Mucosa of rectum (tissue), 2 donors: ENCODE results near the gene NSMCE4A.
"Not testable (repeated sequence)": the region's sequence is repeated elsewhere in the genome, so short reads cannot be mapped to it uniquely, and the experiment has no call there.

Source experiments
- H3K27ac ChIP-seq, 2 donors: one replicate each; pipeline ENCODE4 v1.7.0; 2013; ENCODE audit warnings: inconsistent platforms in 2 of 2, low read depth in 2 of 2, low read length in 2 of 2
- H3K27me3 ChIP-seq, 2 donors: one replicate each; pipeline ENCODE4 v1.7.0; 2013; ENCODE audit warnings: low read length in 2 of 2; ENCODE audit not compliant: control insufficient read depth in 2 of 2, insufficient read depth in 2 of 2
- H3K36me3 ChIP-seq, 2 donors: one replicate each; pipeline ENCODE4 v1.7.0; 2013; ENCODE audit warnings: low read length in 2 of 2; ENCODE audit not compliant: control insufficient read depth in 2 of 2, insufficient read depth in 2 of 2
- H3K4me1 ChIP-seq, 2 donors: one replicate each; pipeline ENCODE4 v1.7.0; 2013; ENCODE audit warnings: low read length in 2 of 2, mild to moderate bottlenecking in 1 of 2; ENCODE audit not compliant: control insufficient read depth in 2 of 2, insufficient read depth in 2 of 2
- H3K4me3 ChIP-seq, 2 donors: one replicate each; pipeline ENCODE4 v1.7.0; 2013; ENCODE audit warnings: low read length in 2 of 2
- H3K9ac ChIP-seq, 2 donors: one replicate each; pipeline ENCODE4 v1.7.0; 2013; ENCODE audit warnings: low read length in 2 of 2, low read depth in 1 of 2, mild to moderate bottlenecking in 1 of 2
- H3K9me3 ChIP-seq, 2 donors: one replicate each; pipeline ENCODE4 v1.7.0; 2013; ENCODE audit warnings: low read length in 2 of 2; ENCODE audit not compliant: control insufficient read depth in 2 of 2
- donor health status: healthy.
- donor health status: Normal muscosa, but diverticular disease.

The NSMCE4A gene

DNA sequence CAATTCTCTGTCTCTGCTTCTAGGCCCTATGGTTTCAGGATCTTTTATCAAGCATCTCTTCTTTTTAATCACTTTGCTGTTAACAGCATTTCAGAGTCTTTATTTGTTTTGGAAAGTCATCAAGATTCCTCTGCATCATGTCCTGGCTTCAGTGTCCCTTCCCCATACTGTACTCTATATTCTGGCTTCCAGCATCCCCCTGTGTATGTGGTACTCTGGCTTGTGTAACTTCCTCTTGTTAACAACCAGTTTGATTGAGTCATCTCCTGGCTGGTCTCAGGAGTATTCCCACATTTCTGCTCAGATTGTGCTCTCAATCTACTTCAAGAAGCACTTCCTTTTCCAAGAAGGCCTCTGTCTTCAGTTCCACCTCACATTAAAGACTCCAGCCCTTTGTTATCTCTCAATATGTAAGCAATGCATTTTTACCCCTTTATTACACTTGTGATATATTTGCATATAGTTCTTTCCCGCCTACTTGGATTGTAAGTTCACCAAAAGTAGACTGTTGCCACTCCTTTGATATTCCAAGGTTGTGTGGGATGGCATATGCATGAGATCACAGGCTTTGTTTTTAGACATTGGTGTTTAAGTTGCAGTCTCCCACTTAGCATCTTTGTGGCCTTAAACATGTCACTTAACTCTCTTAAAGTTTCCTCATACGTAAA, 32.1 kb downstream of the NSMCE4A start:
- Histone ChIP-seq H3K9me3 (no peaks in the 10 kb centered on the region), H3K4me1 (peaks cover 6 to 9% of the 10 kb centered on the region in 2 donors), H3K9ac (no peak overlapping the region), H3K27me3 (no peaks in the 10 kb centered on the region), H3K4me3 (no peak overlapping the region), H3K27ac (peak overlapping the region in 1 of 2 donors; percentile 2), H3K36me3 (no peaks in the 10 kb centered on the region)

- Histone ChIP-seq H3K27ac (no peak overlapping the region), H3K27me3 (no peaks in the 10 kb centered on the region)
These were observed 33.5 kb downstream of the NSMCE4A start for GRCh38 chr10:121941532-121941931.

GRCh38 chr10:121936295-121936694, 38.7 kb downstream of the NSMCE4A start:
- Histone ChIP-seq H3K9ac (no peak overlapping the region), H3K27ac (peak overlapping the region; percentile 77 to 80), H3K4me1 (peaks cover 0 to 16% of the 10 kb centered on the region in 2 donors), H3K4me3 (no peak overlapping the region), H3K27me3 (no peaks in the 10 kb centered on the region), H3K9me3 (no peaks in the 10 kb centered on the region), H3K36me3 (no peaks in the 10 kb centered on the region)

More at GRCh38 chr10:121941532-121941931, 33.5 kb downstream of the NSMCE4A start:
- H3K9ac ChIP-seq: no peak overlapping the region
- H3K36me3 ChIP-seq: no peaks in the 10 kb centered on the region
- no peak overlapping the region for H3K4me3 ChIP-seq
- H3K4me1 ChIP-seq: peaks cover 6 to 9% of the 10 kb centered on the region in 2 donors
- H3K9me3 ChIP-seq: no peaks in the 10 kb centered on the region

- Histone ChIP-seq H3K4me3 (peak overlapping the region in 1 of 2 donors; percentile 41), H3K27ac (peak overlapping the region; percentile 77 to 80), H3K9me3 (no peaks in the 10 kb centered on the region), H3K4me1 (peaks cover 2 to 22% of the 10 kb centered on the region in 2 donors), H3K36me3 (no peaks in the 10 kb centered on the region), H3K27me3 (no peaks in the 10 kb centered on the region), H3K9ac (peak overlapping the region in 1 of 2 donors; percentile 36)
These were observed 39.3 kb downstream of the NSMCE4A start for GRCh38 chr10:121935702-121936101.

DNA sequence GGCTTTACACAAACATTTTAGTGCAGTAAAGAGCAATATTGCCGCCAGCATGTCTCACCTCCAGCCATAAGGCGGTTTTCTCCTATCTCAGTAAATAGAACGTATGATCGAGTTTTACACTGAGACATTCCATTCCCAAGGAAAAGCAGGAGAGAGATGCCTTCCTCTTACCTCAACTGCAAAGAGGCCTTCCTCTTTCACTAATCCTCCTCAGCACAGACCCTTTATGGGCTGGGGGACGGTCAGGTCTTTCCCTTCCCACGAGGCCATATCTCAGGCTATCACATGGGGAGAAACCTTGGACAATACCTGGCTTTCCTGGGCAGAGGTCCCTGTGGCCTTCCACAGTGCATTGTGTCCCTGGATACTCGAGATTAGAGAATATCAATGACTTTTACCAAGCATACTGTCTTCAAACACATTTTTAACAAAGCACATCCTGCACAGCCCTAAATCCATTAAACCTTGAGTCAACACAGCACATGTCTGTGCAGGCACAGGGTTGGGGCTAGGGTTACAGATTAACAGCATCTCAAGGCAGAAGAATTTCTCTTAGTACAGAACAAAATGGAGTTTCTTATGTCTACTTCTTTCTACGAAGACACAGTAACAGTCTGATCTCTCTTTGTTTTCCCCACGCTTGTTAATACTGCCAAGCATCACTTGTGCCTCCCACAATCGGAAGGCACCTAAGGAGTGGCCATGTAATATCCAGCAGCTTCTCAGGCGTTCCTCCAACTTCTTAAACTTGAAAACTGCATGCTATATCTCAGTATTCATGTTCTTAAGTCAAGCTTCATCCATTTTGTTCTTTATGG, 44.5 kb downstream of the NSMCE4A start:
- Histone ChIP-seq H3K4me1 (peaks cover 10 to 36% of the 10 kb centered on the region in 2 donors), H3K9ac (peak overlapping the region in 1 of 2 donors; percentile 47), H3K27ac (peak overlapping the region; percentile 79 to 80)
- H3K27me3 ChIP-seq, H3K9me3 ChIP-seq, H3K36me3 ChIP-seq, H3K4me3 ChIP-seq: not testable (repeated sequence)

GRCh38 chr10:121929585-121930267, 45.3 kb downstream of the NSMCE4A start:
- not testable (repeated sequence) for H3K36me3 ChIP-seq, H3K4me3 ChIP-seq, H3K9me3 ChIP-seq, H3K27me3 ChIP-seq
- Histone ChIP-seq H3K27ac (peak overlapping the region; percentile 79 to 80), H3K9ac (peak overlapping the region in 1 of 2 donors; percentile 47), H3K4me1 (peaks cover 10 to 32% of the 10 kb centered on the region in 2 donors)

GRCh38 chr10:121928528-121928884, 46.5 kb downstream of the NSMCE4A start:
- Histone ChIP-seq H3K36me3 (no peaks in the 10 kb centered on the region), H3K27me3 (no peaks in the 10 kb centered on the region), H3K27ac (peak overlapping the region; percentile 96 to 97), H3K9me3 (no peaks in the 10 kb centered on the region), H3K9ac (peak overlapping the region; percentile 95 to 96), H3K4me1 (peaks cover 10 to 32% of the 10 kb centered on the region in 2 donors), H3K4me3 (peak overlapping the region; percentile 89 to 99)

DNA sequence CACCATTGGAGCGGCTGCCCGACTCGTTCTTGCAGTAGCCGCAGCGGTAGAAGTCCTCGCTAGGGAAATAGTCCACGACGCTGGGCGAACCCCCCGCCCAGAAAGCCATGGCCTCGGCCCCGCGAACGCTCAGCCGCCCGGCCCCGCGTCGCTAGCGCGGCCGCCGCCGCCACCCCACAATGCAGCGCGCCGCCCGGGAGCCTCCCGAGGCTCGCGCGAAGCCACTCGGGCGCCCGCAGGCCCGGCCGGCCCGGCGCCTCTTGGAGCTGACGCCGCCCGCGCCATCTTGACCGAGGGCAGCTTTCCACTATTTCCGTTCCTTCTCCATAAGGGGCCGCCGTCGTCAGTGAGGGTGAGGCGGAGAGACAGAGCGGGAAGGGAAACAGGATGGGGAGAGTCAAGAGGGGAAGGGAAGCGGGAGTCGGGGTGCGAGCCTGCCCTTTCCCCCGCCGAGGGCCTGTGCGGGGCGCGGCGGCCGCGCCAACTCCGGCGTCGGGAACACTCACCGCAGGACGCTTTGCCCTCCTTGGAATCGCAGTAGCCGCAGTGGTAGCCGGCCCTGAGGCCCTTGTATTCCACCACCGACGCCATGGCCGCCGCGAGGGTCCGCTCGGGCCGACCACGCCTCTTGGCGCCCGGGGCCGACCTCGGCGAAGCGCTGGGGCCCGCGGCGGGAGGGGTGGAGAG, 47.0 kb downstream of the NSMCE4A start, which contains the start of gene ATE1:
Gene ATE1 (minus strand): TSS at position 191 of the 687 bp plus-strand sequence. CDS start 82 bp downstream, at position 109.
- Histone ChIP-seq H3K27ac (peak within 1 kb of the TSS; percentile 96 to 97), H3K4me1 (peaks cover 10 to 32% of the 10 kb centered on the region in 2 donors), H3K9ac (peak within 1 kb of the TSS; percentile 95 to 96), H3K4me3 (peak within 1 kb of the TSS; percentile 89 to 99), H3K36me3 (no peaks in the 10 kb centered on the region), H3K27me3 (no peaks in the 10 kb centered on the region), H3K9me3 (no peaks in the 10 kb centered on the region)

GRCh38 chr10:121927318-121927840, 47.6 kb downstream of the NSMCE4A start:
- H3K36me3 ChIP-seq: peaks cover 0 to 5% of the 10 kb centered on the region in 2 donors
- H3K4me3 ChIP-seq: peak overlapping the region; percentile 89 to 99
- peak overlapping the region; percentile 96 to 97 for H3K27ac ChIP-seq
- peak overlapping the region; percentile 95 to 96 for H3K9ac ChIP-seq
- no peaks in the 10 kb centered on the region for H3K9me3 ChIP-seq
- peaks cover 10 to 32% of the 10 kb centered on the region in 2 donors for H3K4me1 ChIP-seq
- H3K27me3 ChIP-seq: no peaks in the 10 kb centered on the region
